HS-5 (cell line): Measurements from ENCODE around the gene FAM163A.

Source experiments
- DNase-seq: peaks from one replicate; pipeline ENCODE4 v3.0.0-alpha.2; 2012; ENCODE audit warnings: low read depth

The FAM163A gene

DNA sequence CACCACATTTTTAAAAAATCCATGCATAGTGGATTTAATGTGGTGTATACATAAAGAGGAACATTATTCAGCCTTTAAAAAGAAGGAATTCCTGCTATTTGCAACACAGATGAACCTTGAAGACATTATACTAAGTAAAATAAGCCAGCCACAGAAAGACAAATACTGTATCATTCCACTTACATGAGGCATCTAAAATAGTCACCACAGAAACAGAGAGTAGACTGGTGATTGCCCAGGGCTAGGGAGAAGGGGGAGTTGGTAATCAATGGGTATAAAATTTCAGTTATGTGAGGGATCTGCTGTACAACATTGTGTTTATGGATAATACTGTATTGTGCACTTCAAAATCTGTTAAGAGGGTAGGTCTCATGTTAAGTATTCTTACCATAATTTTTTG, 10.0 kb downstream of the FAM163A start:
- DNase-seq: no peak

DNA sequence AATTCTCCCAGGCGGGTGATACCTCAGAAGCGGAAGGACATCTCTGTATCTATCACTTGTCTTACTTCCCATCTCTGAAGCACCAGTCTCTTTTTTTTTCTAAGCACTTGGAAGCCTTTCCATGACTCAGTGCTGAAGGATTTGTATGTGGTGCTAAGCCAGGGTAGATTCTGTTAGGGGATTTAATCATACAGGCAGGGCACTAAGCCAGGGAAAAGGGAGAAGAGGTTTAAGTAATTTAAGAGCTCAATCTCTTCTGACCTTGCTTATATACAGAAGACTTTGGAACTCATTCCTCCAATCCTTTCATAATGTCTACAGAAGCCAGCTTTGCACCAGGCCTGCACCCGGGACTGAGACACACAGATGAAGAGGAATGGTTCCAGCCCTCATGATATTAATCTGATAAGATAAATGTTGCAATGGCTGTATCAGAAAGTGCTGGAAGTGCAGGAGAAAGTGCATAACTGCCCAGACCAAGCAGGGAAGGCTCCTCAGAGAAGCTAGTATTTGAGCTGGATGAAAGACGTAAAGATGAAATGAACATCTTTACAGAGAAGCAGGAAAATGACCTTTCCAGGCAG, 11.0 kb downstream of the FAM163A start:
- DNase-seq: peak; percentile 56

DNA sequence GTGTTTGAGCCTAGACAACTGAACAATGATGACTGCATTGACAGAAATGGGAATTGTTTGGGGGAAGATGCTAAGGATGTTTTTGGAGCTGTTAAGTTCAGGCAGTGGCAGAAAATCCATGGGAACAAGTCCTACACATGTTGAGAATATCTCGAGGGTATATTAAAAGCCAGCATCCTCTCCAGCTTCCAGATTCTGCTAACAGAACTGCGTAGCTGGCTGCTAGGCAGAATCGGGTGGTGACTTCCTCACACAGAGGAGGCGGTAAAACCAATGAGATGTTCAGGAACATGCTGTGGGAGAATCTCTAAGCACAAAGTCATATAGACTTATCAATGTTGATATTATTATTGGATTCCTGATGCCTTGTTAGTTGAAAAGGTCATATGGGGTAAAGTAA, 14.8 kb downstream of the FAM163A start:
- no peak for DNase-seq

DNA sequence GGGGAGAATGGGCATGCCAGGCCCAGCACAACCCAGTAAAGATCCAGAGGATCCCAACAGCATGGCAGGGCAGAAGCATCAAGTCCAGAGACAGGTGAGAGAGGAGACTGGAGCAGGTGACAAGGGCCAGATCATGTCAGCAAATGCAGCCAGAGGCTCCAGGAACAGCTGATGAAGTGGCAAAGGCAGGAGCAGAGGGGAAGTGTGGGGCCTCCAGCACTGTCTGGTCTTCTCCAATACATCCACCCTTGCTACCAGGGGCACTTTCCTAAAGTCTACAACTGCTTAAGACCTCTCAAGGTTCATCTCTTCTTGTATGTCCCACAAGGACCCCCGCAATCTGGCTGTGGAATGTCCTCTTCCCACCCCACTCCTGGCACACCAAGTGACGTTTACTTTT, 17.4 kb downstream of the FAM163A start:
- no peak for DNase-seq

DNA sequence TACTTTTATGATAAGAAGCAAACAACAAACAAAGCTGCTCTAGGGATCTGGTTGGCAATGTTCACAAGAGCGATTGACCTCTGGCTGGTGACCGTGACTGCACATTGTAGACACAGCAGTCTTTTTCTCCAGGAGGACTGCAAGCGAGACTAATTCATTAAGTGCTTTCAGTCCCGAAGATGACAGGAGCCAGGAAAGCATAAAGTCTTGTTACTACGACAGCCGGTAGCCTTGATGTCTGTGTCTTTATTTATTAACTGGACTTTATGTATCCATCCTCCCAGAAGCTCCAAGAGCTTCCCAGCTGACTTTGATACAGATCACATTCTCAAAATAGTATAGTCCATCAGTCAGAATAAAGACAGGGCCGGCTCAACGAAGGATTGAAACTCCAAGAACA, 18.2 kb downstream of the FAM163A start:
- no peak for DNase-seq

DNA sequence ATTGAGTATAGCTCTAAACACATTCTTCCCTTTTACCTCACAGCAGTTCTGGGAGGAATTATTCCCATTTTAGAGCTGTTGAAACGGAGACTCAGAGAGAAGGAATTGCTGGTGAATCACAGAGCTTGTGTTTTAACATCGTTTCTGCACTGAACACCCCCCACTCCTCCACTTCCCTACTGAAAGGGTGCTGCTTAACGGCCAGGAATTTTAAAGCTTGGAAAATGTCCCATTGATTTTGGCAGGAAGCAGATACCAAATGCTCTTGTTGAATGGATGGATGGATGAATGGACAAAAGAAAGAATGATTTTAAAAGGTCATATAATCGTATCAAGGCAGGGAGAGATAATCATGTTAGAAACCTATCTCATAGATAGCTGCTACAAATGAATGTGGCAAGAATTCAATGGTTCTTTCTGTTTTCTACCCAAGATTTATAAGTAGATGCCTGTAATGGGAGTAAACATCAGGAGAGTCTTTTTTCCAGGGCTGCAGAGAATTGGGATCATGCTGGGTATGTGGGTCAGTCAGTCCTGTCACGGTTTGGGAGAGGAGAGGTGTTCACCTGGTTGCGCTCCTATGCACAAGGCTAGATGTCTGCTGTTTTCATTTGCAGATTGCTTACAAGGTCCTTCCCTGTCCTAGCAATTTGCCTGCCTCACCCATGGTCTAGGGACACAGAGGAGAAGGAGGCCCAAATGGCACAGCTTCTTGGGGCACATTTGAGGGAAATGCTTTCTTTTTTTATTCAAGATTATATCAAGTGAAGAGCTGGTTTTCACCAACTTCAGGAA, 19.0 kb downstream of the FAM163A start:
- DNase-seq: no peak

DNA sequence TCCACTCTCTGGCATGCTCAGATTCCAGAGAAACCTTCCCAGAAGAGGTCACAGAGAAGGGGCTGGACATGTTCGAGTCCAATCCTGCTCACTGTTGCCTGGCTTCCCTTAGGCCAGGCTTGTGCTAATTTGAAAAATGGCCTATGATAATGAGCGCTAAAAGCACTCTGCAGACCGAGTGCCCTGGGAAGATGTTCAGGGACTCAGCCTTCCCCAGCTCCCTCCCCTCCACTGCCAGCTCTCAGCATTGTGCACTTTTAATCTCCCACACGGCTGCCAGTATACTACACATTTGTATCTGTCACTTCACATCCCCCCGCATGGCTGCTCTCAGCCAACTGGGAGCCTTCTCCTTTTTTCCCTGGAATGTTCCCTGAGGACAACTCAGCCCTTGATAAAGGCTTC, 24.1 kb downstream of the FAM163A start:
- no peak for DNase-seq

DNA sequence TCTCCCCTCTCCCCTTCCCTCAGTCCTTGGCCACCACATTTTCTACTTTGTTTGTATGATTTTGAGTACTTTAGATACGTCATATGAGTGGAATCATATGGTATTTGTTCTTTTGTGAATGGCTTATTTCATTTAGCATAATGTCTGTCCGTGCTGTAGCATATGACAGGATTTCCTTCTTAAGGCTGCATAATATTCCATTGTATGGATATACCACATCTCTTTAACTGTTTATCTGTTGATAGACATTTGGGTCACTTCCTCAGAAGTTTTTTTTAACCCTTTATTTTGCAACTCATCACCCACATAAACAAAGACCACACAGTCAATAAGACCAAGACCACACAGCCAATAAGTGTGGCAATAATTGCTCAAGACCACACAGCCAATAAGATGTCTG, 24.9 kb downstream of the FAM163A start:
- DNase-seq: no peak

DNA sequence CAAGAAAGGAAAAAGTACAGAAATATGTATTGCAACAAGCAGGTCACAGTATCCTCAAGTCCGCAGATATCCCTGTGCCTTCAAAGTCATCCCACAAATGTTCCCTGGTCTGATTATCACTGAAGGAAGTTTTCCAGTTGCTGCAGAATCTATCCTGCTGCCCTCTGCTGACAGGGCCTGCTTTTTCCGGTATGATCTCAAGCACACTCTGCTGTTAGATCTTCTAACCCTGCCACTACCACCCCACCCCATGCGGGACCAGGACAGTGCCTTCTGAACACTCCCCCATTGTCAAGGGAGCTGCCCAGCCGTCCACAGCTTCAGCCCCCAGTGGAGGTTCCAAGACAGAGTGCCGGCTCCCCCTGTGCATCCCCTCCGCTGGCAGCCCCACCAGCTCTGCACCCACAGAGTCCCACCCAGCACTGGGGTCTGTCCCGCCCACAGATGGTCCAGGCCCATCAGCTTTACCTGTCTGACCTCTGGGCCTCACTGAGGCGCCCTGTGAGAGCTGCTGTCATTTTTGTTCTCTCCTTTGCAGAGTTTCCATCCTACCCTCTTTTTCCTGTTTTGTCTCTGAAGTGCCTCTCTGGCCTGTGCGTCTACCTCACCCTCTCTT, 27.9 kb downstream of the FAM163A start:
- DNase-seq: no peak

DNA sequence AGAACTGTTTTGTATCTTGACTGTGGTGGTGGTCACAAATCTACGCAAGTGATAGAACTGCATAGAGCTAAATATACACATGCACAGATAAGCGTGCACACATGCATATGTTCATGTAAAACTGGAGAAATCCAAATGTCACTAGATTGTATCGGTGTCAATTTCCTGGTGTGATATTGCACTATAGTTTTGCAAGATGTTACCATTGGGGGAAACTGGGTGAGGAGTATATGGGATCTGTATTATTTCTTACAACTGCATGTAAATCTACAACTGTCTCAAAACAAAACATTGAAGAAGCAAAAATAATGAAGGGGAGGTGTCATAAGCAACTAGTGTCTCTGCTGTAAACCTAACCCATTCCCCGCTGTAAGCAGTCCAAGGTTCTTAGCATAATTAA, 30.2 kb downstream of the FAM163A start:
- DNase-seq: no peak

DNA sequence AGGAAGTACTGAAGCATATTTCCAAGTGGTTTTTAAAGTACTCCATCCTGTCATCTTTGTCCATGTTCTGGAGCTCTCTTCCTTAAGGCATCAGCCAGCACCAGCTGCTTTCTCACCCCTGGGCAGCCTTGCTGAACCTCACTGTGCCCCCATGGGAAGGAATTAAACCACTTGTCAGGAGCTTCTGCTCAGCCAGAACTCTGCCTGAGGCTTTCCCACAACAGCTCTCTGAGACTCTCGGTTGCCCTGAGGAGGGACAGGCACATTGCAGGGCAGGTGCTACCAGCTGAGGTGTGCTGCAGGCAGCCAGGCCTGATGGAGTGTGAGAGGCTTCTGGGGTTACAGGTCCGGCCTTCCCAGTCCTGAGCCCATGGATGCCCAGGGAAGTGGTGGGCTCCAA, 30.9 kb downstream of the FAM163A start:
- no peak for DNase-seq

DNA sequence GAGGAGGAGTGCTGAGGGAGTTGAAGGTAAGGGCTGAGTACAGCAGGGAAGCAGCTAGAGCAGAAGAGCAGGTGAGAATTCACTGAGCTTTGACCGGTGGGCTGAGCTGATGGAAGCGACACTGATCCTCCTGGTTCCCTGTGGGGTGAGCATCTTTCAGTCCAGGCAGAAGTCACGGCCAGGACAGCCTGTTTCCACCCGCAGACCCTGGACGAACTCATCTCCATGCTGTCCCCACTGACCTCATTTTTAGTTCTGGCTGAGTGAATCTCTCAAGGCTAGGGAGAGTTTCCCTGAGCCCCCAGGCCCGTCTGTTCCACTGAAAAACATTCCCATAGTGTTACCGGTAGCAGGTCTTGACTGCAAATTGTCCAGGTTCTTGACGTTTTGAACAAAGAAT, 31.5 kb downstream of the FAM163A start:
- DNase-seq: no peak

DNA sequence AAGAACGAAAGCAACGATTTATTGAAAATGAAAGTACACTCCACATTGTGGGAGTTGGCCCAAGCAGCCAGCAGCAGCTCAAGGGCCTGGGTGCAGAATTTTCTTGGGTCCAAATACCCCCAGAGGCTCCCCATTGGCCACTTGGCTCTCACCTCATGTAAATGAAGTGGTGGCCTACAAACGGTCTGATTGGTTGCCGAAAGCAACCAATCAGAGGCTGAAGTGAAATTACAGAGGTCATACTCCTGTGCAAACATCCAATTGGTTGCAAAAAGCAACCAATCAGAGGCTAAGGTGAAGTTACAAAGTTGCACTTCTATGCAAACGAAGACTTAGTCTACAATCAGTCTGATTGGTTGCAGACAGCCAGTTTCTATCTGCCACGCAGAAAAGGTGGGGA, 31.9 kb downstream of the FAM163A start:
- no peak for DNase-seq

DNA sequence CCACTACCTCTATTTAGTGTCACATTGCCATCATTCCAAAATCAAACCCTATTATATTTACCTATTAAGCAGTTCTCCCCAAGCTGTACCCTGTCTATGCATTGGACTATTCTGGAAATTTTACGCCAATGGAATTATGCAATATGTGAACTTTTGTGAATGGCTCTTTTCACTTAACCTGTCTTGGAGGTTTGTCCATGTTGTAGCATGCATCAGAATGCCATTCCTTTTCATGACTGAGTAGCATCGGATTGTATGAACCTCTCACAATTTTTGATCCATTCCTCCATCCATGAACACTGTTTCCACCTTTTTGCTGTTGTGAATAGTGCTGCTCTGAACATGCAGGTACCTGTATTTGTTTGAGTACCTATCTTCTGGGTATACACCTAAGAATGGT, 33.7 kb downstream of the FAM163A start:
- DNase-seq: no peak

DNA sequence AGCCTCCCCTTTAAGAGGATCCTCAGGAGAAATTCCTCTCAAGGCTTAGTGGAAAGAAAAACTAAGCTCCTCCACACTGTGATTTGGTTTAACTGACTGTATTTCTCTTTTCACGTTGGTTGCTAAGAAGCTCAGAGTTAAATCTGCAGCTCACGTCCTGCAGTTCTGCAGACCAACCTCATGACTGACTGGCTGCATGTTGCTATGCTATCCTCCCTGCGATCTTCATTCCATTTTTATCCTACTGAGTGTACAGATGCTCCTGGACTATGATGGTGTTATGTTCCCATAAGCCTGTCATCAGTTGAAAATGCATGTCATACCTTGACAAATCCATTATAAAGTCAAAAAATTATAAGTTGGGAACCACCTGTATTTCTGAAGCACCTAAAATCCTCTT, 34.6 kb downstream of the FAM163A start:
- DNase-seq: no peak

DNA sequence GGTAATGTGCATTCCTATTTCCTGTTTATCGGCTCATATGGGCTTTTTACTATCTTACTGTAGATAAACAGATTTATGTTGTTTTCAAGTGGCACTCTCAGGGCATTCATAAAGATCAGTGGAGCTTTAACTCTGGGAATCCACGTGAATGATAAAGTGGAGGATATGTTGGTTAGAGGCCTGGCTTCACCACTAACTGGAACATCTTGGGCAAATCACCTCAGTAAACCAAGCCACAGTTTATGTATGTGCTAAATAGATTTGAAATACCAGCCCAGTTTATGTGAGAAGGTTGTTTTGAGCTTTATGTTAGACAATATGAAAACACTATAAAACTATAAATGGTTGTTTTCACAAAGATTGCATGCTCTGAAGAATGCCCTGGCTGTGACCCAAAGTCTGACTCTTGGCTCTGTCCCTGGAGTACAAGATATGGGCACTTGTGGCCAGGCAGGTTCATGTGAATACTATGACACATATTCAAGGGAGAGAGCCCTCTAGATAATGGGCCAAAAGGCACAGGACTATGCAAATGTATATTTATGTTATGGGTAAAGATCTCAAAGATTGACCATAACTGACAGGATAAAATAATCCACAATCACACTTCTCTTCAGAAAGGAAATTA, 36.7 kb downstream of the FAM163A start:
- DNase-seq: no peak

DNA sequence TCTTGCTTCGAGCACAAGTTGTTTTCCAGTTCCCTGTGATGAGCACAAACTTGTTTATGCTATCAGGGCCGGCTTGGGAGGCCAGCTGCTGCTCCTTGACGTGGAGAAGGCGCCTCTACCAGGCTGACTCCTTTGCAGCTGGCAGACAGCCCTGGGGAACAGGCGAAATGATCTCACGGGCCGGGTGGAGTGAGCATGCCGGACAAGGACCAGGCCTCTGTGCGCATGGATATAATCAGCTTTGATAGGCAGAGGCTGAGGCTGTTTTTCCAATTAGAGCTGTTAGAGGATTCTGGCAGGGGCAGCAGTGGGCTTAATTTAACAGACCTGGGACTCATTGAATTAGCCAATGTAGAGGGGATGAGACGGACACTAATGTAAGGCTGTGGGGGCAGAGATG, 38.9 kb downstream of the FAM163A start:
- DNase-seq: no peak

DNA sequence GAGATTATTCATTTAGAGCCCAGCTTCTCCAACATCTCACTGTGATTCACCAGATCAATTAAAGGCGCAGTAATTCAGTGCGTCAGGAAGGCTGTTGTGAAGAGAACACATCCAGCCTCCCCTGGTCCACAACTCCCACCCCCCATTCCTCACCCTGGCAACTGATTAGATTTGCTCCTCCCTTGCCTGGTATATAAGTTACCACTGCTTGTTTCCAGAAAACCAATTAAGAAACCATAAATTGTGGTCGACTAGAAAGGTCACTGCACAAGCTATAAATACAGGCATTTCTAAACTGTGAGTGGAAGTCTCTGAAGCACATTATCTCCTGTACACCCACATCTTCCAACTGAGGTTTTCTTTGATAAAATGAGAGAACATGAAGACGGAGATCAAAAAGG, 41.9 kb downstream of the FAM163A start:
- no peak for DNase-seq

DNA sequence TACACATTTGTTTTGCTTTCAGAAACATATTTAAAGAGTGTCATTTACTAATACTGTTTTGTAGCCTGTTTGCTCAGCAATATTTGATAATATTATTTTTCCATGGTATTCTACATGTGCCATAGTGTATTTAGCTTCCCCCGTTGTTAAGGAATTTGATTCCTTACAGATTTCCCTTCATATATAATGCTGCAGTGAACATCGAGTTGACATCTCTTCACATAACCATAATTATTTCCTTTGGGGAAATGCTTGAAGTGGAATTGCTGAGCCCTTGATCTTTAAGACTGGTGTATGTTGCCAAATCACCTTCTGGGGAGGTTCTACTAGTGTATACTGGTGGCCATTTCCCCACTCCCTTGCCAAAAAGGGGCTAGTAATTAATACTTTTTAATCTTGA, 42.6 kb downstream of the FAM163A start:
- no peak for DNase-seq

DNA sequence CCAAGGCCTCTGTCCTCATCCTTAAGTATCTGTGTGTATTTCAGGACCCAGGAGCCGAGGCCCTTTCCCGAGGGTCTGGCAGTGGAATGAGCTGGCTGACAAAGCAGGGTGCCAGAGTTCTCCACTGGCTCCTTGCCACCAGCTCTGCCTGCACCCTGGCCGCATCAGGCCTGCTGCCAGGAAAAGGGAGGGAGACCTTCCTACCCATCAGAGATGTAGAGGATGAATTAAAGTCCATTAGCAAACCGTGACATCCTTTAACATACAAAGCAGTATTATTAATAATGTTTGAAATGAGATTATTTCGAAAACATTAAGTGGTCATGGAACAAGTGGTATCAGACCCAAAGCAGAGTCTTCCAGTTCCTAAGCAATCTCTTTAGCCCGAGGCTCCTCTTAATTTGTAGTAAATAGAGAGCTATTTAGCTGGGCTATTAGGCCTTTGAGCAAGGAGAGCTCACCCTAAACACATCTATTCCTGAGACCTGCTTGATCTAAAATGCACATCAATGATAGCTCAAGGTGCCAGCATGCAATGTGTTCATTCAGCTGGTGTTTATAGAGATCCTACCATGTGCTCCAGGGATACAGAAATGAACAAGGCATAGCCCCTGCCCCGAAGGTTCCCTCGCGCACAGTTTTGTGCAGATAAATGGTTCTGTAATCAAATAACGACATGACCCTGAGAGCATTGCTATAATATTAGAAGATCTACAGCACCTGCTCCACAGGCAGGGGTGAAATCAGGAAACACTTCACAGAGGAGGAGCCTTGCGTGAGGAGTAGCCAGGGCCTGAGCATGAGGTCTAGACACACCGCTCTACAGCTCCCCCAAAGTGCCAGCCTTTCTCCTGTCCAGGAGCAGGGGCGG, 44.0 kb downstream of the FAM163A start:
- DNase-seq: no peak

DNA sequence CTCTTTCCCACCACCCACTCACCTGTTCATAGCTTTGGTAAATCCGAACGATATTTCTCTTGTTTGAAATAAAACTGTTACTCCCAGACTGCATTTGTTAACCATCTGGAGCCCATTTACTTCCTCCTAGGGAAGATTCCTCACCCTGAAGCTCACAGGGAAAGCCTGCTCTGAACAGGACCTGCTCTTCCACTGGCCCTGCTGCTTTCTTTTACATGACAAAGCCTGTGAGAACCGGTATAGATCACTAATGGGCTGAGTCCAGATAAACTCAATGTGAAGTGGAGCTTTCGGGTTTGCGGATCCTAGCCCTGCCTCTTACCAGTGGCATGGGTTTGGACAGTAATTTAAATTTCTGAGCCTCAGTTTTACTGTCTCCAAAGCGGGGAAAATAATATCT, 45.2 kb downstream of the FAM163A start:
- no peak for DNase-seq

DNA sequence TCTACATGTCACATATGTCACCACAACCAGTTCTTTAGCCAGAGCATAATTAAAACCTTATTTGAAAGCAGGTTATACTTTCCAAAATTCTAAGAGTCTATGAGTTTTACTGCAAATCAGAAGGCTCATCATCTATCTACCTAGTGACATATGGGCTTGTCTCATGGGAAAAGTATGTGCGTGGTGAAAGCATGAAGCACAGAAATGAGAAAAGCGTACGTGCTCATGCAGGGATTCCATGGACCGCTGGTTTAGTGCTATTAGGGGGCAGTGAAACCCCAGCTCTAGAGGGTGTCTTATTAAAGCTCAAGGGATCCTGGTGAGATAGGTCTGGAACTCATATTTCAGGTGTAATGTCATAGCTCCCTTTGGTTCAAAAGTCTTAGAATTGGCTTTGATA, 50.2 kb downstream of the FAM163A start:
- DNase-seq: no peak
